ENCODE results near the gene ST8SIA6. TPM values are rescaled to one million over a fixed set of nuclear protein-coding genes. Genes with fewer than 3 reads are reported as not detected.

The ST8SIA6 gene
- total and polyA plus RNA-seq, 2 of the 8 experiments (the other 6 are each of a cell fraction or from before 2014, with no cell fraction given): 0.70 to 1.1 TPM

GRCh38 chr10:17340144-17340829 is 114.1 kb downstream of the ST8SIA6 start:
- FAIRE-seq: no peak
- CTCF ChIA-PET (ENCODE audit: partially characterized antibody): interaction anchor here (1.0 to 1.2 kb wide), 3 partner anchors 23 to 189 kb away, joined by 3 to 6 read pairs (median 3); no protein-coding TSS in a partner anchor

More at GRCh38 chr10:17340144-17340829, 114.1 kb downstream of the ST8SIA6 start:
- H3K18ac ChIP-seq (ENCODE audit: extremely low read depth, low read length): no peak overlapping the region
- H4K8ac ChIP-seq (ENCODE audit: extremely low read depth, insufficient read depth, low read length): no peak overlapping the region
- no peak overlapping the region for H3K56ac ChIP-seq (replicated peaks; ENCODE audit: insufficient read length, low read depth, low read length)
- no peaks in the 10 kb centered on the region for H3K79me1 ChIP-seq (ENCODE audit: low read depth, low read length)
- no peak overlapping the region for H4K5ac ChIP-seq (ENCODE audit: insufficient read length, low read depth, low read length)
- H2BK12ac ChIP-seq (ENCODE audit: low read depth, low read length): no peak overlapping the region
- no peaks in the 10 kb centered on the region for H3K4me1 ChIP-seq (replicated peaks in 1 of 4; ENCODE audit: control insufficient read depth in 3 of 4, insufficient read depth in 4 of 4, low read length in 3 of 4)
- POLR2A ChIA-PET (ENCODE audit: partially characterized antibody): no interaction called here
- no peak overlapping the region for H2BK120ac ChIP-seq (replicated peaks; ENCODE audit: low read depth, low read length)
- no peak overlapping the region for H3K9ac ChIP-seq (replicated peaks in 1 of 4; ENCODE audit: extremely low read depth in 1 of 4, low read depth in 3 of 4, low read length in 3 of 4)
- H2AK5ac ChIP-seq (ENCODE audit: low read depth, low read length): no peak overlapping the region
- H3K4me3 ChIP-seq (ENCODE audit: extremely low read depth in 1 of 4, insufficient read depth in 2 of 4, low read depth in 3 of 4, low read length in 4 of 4): no peak overlapping the region
- no peak overlapping the region for H3K23ac ChIP-seq (ENCODE audit: insufficient read length)
- no peak overlapping the region for H2BK20ac ChIP-seq (ENCODE audit: low read length)
- no peaks in the 10 kb centered on the region for H4K20me1 ChIP-seq (replicated peaks in 1 of 2; ENCODE audit: control insufficient read depth in 1 of 2, insufficient read depth in 2 of 2, low read length in 2 of 2)
- no peak overlapping the region for H2BK5ac ChIP-seq (ENCODE audit: low read depth, low read length)
- 84% methylated on average over 13 of the region's 13 CpGs; no CpG with 5 or more reads in 1 of the 2 experiments for WGBS, 2 experiments (ENCODE audit: extremely low coverage in 1 of 2, insufficient coverage in 1 of 2, insufficient read length in 1 of 2, insufficient replicate concordance in 2 of 2, low coverage in 1 of 2, low lambda C conversion rate in 2 of 2, missing lambda C conversion rate in 1 of 2)
- H3K27ac ChIP-seq (ENCODE audit: low read depth, low read length): no peak overlapping the region
- no peak overlapping the region for H4K91ac ChIP-seq (replicated peaks; ENCODE audit: insufficient read length, low read length)
- H3K36me3 ChIP-seq (ENCODE audit: control insufficient read depth in 2 of 4, insufficient read depth in 4 of 4, low read length in 3 of 4): no peaks in the 10 kb centered on the region
- no peak overlapping the region for H3K14ac ChIP-seq (ENCODE audit: insufficient read length)
- no peak overlapping the region for H2BK15ac ChIP-seq (ENCODE audit: low read length)
- H3K9me3 ChIP-seq (ENCODE audit: insufficient read depth in 2 of 2, low read depth in 1 of 2, low read length in 1 of 2): no peaks in the 10 kb centered on the region
- no peak for DNase-seq (ENCODE audit: low read depth in 1 of 2, low spot score in 2 of 2)
- H3K4me2 ChIP-seq (ENCODE audit: insufficient read depth in 1 of 2, low read depth in 2 of 2, low read length in 2 of 2): no peak overlapping the region
- H2AFZ ChIP-seq (ENCODE audit: low read length): no peak overlapping the region
- H3K4ac ChIP-seq (replicated peaks; ENCODE audit: insufficient read length, low read depth, low read length): no peak overlapping the region
- no peaks in the 10 kb centered on the region for H3K27me3 ChIP-seq (replicated peaks in 1 of 4; ENCODE audit: control insufficient read depth in 3 of 4, extremely low read depth in 1 of 4, insufficient read depth in 3 of 4, low read length in 3 of 4)
- no peaks in the 10 kb centered on the region for H3K23me2 ChIP-seq (ENCODE audit: low read depth, low read length)
- no peaks in the 10 kb centered on the region for H3K79me2 ChIP-seq (ENCODE audit: control insufficient read depth in 1 of 2, insufficient read depth in 2 of 2, low read length in 2 of 2)

All from H1 (cell line).